Measurements from ENCODE around the gene ADAM17.

GRCh38 chr2:9536504-9536903, 19.1 kb downstream of the ADAM17 start:
- no peak for TF ChIP-seq CTCF (conservative IDR thresholded peaks at IDR 0.05)
- no peak for TF ChIP-seq ZFX (IDR thresholded peaks at IDR 0.05)

All from C4-2B (cell line).